HepG2 (cell line): Measurements from ENCODE around the gene CKLF. TPM values are rescaled to one million over a fixed set of nuclear protein-coding genes. Genes with fewer than 3 reads are reported as not detected.
A peak's percentile ranks its signal among the peaks of the same experiment; 100 is the strongest.

Experiments
- AGO2 ChIP-seq: fragments of 200-400 bp; formaldehyde crosslinking; optimal IDR thresholded peaks from 2 replicates; pipeline ENCODE3; 2017; ENCODE audit warnings: mild to moderate bottlenecking, low read depth, low read length, moderate library complexity
- ELF3 ChIP-seq: IDR thresholded peaks from 2 replicates; pipeline ENCODE4 v1.6.1; 2016; ENCODE audit warnings: missing genetic modification reagents, missing compliant biosample characterization
- GPN1 ChIP-seq: sonication (generic); formaldehyde crosslinking; IDR thresholded peaks from 2 replicates; pipeline ENCODE4 v1.5.1; 2020; ENCODE audit warnings: missing genetic modification reagents, borderline replicate concordance
- HDAC6 ChIP-seq: fragments of 200-600 bp; sonication (generic); IDR thresholded peaks from 2 replicates; pipeline ENCODE4 v1.7.0; 2017; ENCODE audit warnings: mild to moderate bottlenecking, antibody characterized with exemption, low read length, low read depth
- NAIF1 ChIP-seq: sonication (generic); formaldehyde crosslinking; IDR thresholded peaks from 2 replicates; pipeline ENCODE4 v1.5.0; 2020; ENCODE audit warnings: mild to moderate bottlenecking, missing genetic modification reagents, borderline replicate concordance
- NR2F2 ChIP-seq: IDR thresholded peaks from 2 replicates; pipeline ENCODE4 v1.6.1; 2012; ENCODE audit warnings: low read depth, inconsistent platforms, borderline replicate concordance
- PAWR ChIP-seq: sonication (generic); formaldehyde crosslinking; IDR thresholded peaks from 2 replicates; pipeline ENCODE4 v1.4.0; 2020; ENCODE audit warnings: missing genetic modification reagents, mild to moderate bottlenecking, borderline replicate concordance
- PHF21A ChIP-seq: sonication (generic); formaldehyde crosslinking; IDR thresholded peaks from 2 replicates; pipeline ENCODE4 v1.5.0; 2020; ENCODE audit warnings: mild to moderate bottlenecking, missing genetic modification reagents
- POLR2A ChIP-seq, 2 experiments: IDR thresholded peaks; 2 replicates each; pipeline ENCODE4 v1.6.1; 2011; ENCODE audit warnings: low read depth in 2 of 2, low read length in 2 of 2, mild to moderate bottlenecking in 1 of 2, moderate library complexity in 1 of 2; ENCODE audit not compliant: insufficient read depth in 1 of 2
- SRF ChIP-seq: IDR thresholded peaks from 2 replicates; pipeline ENCODE4 v1.6.1; 2011; ENCODE audit warnings: mild to moderate bottlenecking, low read depth, low read length, moderate library complexity
- SSRP1 ChIP-seq: IDR thresholded peaks from 2 replicates; pipeline ENCODE4 v1.6.1; 2016; ENCODE audit warnings: control low read depth
- U2AF2 ChIP-seq: fragments of 200-400 bp; formaldehyde crosslinking; IDR thresholded peaks from 2 replicates; pipeline ENCODE4 v1.6.1; 2017; ENCODE audit warnings: low read depth, mild to moderate bottlenecking, low read length
- ZMYM2 ChIP-seq: sonication (generic); formaldehyde crosslinking; IDR thresholded peaks from 2 replicates; pipeline ENCODE4 v1.8.0; 2022; ENCODE audit warnings: mild to moderate bottlenecking, missing genetic modification reagents
- ZNF446 ChIP-seq: sonication (generic); formaldehyde crosslinking; IDR thresholded peaks from 2 replicates; pipeline ENCODE4 v1.5.0; 2020; ENCODE audit warnings: mild to moderate bottlenecking, missing genetic modification reagents
- ZNF549 ChIP-seq: sonication (generic); formaldehyde crosslinking; IDR thresholded peaks from 2 replicates; pipeline ENCODE4 v1.5.0; 2020; ENCODE audit warnings: missing genetic modification reagents
- ZNF775 ChIP-seq: sonication (generic); formaldehyde crosslinking; IDR thresholded peaks from 2 replicates; pipeline ENCODE4 v1.4.0; 2020; ENCODE audit warnings: missing genetic modification reagents, mild to moderate bottlenecking, moderate library complexity, borderline replicate concordance
- ZNF776 ChIP-seq: sonication (generic); formaldehyde crosslinking; IDR thresholded peaks from 2 replicates; pipeline ENCODE4 v1.4.0; 2020; ENCODE audit warnings: mild to moderate bottlenecking, missing genetic modification reagents
- polyA plus RNA-seq, 8 experiments: library from polyadenylated mRNA; depleted of rRNA in 3 of 8; stranded (reverse) in 7 of 8; unstranded in 1 of 8; fragments of >200 nt; fragmentation: Illumina TruSeq in 4 of 8; extraction: Trizol in 4 of 8; gene quantifications; 2 replicates each; pipeline versions ENCODE4 v1.2.1 to v1.2.3, GENCODE V29; 2011 to 2016; ENCODE audit warnings: low read depth in 4 of 8, missing spikeins in 1 of 8, mixed read lengths in 1 of 8; ENCODE audit not compliant: insufficient read depth in 1 of 8
- total RNA-seq, 5 experiments: library from RNA; depleted of rRNA; stranded (reverse); fragments of >200 nt; fragmentation: Illumina TruSeq; extraction: Trizol; gene quantifications; 2 replicates each; pipeline ENCODE4 v1.2.3, GENCODE V29; 2016; ENCODE audit warnings: low read depth in 1 of 5
- TF ChIP-seq, protein P1 (sequence below): sonication (generic); formaldehyde crosslinking; IDR thresholded peaks from 2 replicates; pipeline ENCODE4 v1.9.0; 2022; ENCODE audit warnings: low read depth, missing genetic modification reagents
- TF ChIP-seq, protein P2 (sequence below): sonication (generic); formaldehyde crosslinking; IDR thresholded peaks from 2 replicates; pipeline ENCODE4 v1.5.0; 2020; ENCODE audit warnings: missing genetic modification reagents, mild to moderate bottlenecking, borderline replicate concordance
- TF ChIP-seq, protein P3 (sequence below): sonication (generic); formaldehyde crosslinking; IDR thresholded peaks from 2 replicates; pipeline ENCODE4 v1.5.0; 2020; ENCODE audit warnings: missing genetic modification reagents, mild to moderate bottlenecking, borderline replicate concordance
- TF ChIP-seq, protein P4 (sequence below): sonication (generic); formaldehyde crosslinking; conservative IDR thresholded peaks from 2 replicates; pipeline ENCODE4 v1.4.0; 2020; ENCODE audit warnings: missing genetic modification reagents
- TF ChIP-seq, protein P5 (sequence below): sonication (generic); formaldehyde crosslinking; IDR thresholded peaks from 2 replicates; pipeline ENCODE4 v1.5.0; 2020; ENCODE audit warnings: missing genetic modification reagents

CKLF gene
- total and polyA plus RNA-seq, 2 of the 13 experiments (the other 11 are each of a cell fraction or from before 2014, with no cell fraction given) = 120 to 167 TPM

- TF ChIP-seq GPN1 (no peak), AGO2 (no peak), HDAC6 (no peak), PHF21A (CRISPR knock-in tag) (0 out of 2 replicates have a peak, but pooled peaks have one; percentile 26), U2AF2 (no peak), ZMYM2 (CRISPR knock-in tag) (no peak), ZNF549 (no peak), PAWR (CRISPR knock-in tag) (0 out of 2 replicates have a peak, but pooled peaks have one; percentile 77), SSRP1 (CRISPR knock-in tag) (no peak), ZNF775 (CRISPR knock-in tag) (0 out of 2 replicates have a peak, but pooled peaks have one; percentile 47), ZNF446 (CRISPR knock-in tag) (peak; percentile 58; the same call in 1 of the 2 replicates), SRF (no peak), NAIF1 (no peak), POLR2A (IDR thresholded peaks at IDR 0.05; ENCODE audit: insufficient read depth in 1 of 2, low read depth in 2 of 2, low read length in 2 of 2) (peak in 1 of 2 experiments; percentile 35; a peak in 1 of 4 replicates), NR2F2 (no peak), ZNF776 (peak; percentile 91), ELF3 (CRISPR knock-in tag) (peak; percentile 70; the same call in 1 of the 2 replicates)
- TF ChIP-seq, protein P1, sequence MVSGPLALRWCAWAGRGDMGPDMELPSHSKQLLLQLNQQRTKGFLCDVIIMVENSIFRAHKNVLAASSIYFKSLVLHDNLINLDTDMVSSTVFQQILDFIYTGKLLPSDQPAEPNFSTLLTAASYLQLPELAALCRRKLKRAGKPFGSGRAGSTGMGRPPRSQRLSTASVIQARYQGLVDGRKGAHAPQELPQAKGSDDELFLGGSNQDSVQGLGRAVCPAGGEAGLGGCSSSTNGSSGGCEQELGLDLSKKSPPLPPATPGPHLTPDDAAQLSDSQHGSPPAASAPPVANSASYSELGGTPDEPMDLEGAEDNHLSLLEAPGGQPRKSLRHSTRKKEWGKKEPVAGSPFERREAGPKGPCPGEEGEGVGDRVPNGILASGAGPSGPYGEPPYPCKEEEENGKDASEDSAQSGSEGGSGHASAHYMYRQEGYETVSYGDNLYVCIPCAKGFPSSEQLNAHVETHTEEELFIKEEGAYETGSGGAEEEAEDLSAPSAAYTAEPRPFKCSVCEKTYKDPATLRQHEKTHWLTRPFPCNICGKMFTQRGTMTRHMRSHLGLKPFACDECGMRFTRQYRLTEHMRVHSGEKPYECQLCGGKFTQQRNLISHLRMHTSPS = no peak
- TF ChIP-seq, protein P2, sequence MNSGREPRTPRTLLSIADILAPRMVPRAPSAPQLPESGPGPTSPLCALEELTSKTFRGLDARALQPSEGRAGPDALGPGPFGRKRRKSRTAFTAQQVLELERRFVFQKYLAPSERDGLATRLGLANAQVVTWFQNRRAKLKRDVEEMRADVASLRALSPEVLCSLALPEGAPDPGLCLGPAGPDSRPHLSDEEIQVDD (CRISPR knock-in tag) = no peak
- TF ChIP-seq, protein P3, sequence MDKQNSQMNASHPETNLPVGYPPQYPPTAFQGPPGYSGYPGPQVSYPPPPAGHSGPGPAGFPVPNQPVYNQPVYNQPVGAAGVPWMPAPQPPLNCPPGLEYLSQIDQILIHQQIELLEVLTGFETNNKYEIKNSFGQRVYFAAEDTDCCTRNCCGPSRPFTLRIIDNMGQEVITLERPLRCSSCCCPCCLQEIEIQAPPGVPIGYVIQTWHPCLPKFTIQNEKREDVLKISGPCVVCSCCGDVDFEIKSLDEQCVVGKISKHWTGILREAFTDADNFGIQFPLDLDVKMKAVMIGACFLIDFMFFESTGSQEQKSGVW (CRISPR knock-in tag) = no peak
- TF ChIP-seq, protein P4, sequence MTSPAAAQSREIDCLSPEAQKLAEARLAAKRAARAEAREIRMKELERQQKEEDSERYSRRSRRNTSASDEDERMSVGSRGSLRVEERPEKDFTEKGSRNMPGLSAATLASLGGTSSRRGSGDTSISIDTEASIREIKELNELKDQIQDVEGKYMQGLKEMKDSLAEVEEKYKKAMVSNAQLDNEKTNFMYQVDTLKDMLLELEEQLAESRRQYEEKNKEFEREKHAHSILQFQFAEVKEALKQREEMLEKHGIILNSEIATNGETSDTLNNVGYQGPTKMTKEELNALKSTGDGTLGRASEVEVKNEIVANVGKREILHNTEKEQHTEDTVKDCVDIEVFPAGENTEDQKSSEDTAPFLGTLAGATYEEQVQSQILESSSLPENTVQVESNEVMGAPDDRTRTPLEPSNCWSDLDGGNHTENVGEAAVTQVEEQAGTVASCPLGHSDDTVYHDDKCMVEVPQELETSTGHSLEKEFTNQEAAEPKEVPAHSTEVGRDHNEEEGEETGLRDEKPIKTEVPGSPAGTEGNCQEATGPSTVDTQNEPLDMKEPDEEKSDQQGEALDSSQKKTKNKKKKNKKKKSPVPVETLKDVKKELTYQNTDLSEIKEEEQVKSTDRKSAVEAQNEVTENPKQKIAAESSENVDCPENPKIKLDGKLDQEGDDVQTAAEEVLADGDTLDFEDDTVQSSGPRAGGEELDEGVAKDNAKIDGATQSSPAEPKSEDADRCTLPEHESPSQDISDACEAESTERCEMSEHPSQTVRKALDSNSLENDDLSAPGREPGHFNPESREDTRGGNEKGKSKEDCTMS (CRISPR knock-in tag) = no peak
- TF ChIP-seq, protein P5, sequence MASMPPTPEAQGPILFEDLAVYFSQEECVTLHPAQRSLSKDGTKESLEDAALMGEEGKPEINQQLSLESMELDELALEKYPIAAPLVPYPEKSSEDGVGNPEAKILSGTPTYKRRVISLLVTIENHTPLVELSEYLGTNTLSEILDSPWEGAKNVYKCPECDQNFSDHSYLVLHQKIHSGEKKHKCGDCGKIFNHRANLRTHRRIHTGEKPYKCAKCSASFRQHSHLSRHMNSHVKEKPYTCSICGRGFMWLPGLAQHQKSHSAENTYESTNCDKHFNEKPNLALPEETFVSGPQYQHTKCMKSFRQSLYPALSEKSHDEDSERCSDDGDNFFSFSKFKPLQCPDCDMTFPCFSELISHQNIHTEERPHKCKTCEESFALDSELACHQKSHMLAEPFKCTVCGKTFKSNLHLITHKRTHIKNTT (CRISPR knock-in tag) = no peak
These were observed 56.1 kb downstream of the CKLF start (continued) for GRCh38 chr16:66608241-66609138.
